HuH-7.5 (cell line): ENCODE results near the gene ARL6IP6.

Experiments used
- DNase-seq: peaks from one replicate; pipeline ENCODE4 v3.0.0; 2011; ENCODE audit warnings: low spot score

Gene ARL6IP6

GRCh38 chr2:152804687-152805408, 86.4 kb downstream of the ARL6IP6 start:
- no peak for DNase-seq

GRCh38 chr2:152811916-152812315, 93.5 kb downstream of the ARL6IP6 start:
- no peak for DNase-seq
